ENCODE data around the gene TSEN2.
"Not testable (repeated sequence)": the region's sequence is repeated elsewhere in the genome, so short reads cannot be mapped to it uniquely, and the experiment has no call there.

TSEN2 gene

GRCh38 chr3:12454076-12454815 lies 30.0 kb upstream of the TSEN2 start:
- TF ChIP-seq, protein P1, sequence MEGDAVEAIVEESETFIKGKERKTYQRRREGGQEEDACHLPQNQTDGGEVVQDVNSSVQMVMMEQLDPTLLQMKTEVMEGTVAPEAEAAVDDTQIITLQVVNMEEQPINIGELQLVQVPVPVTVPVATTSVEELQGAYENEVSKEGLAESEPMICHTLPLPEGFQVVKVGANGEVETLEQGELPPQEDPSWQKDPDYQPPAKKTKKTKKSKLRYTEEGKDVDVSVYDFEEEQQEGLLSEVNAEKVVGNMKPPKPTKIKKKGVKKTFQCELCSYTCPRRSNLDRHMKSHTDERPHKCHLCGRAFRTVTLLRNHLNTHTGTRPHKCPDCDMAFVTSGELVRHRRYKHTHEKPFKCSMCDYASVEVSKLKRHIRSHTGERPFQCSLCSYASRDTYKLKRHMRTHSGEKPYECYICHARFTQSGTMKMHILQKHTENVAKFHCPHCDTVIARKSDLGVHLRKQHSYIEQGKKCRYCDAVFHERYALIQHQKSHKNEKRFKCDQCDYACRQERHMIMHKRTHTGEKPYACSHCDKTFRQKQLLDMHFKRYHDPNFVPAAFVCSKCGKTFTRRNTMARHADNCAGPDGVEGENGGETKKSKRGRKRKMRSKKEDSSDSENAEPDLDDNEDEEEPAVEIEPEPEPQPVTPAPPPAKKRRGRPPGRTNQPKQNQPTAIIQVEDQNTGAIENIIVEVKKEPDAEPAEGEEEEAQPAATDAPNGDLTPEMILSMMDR (IDR thresholded peaks at IDR 0.05): no peak
- H3K4me3 ChIP-seq: no peak overlapping the region
- DNase-seq (ENCODE audit: low spot score): no peak
- no peak overlapping the region for H3K27ac ChIP-seq

DNA sequence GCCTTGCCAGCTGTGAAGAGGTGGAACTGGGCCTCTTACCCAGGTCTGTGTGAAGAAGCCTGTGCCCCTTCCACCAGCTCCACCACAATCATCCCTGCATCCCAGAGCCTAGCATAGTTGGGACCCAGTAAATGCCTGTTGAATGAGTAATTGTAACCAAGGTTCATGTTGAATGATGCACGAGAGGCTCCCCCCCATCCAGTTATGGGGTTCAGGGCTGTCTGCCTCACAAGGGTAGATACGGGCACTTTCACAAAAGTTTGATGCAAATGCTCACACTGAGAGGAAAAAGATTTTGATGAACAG lies 29.5 kb upstream of the TSEN2 start:
- Histone ChIP-seq H3K27ac (no peak overlapping the region), H3K4me3 (no peak overlapping the region)
- no peak for DNase-seq (ENCODE audit: low spot score)
- TF ChIP-seq, protein P1 (IDR thresholded peaks at IDR 0.05): no peak

- TF ChIP-seq, protein P1 (IDR thresholded peaks at IDR 0.05): no peak
- Histone ChIP-seq H3K27ac (no peak overlapping the region), H3K4me3 (no peak overlapping the region)
- DNase-seq (ENCODE audit: low spot score): no peak
These were observed 28.5 kb upstream of the TSEN2 start for GRCh38 chr3:12455740-12456139.

DNA sequence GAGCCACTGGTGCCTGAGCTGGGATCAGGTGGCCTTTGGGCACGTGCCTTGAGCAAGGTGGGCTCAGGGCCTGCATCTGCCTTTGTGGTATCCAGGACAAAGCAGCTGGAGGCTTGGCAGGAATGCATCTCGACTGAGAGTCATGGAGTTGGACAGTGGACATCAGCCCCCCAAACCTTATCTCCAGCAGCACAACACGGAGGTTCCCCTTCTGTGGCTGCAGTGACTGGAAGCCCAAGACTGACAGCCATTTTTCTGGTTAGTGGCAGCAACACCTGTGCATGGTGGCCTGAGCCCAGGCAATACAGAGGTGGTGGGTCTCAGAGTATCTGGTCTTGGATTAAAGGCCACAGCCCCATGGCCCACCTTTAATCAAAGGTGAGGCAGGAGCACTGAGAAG lies 27.8 kb upstream of the TSEN2 start:
- DNase-seq (ENCODE audit: low spot score): no peak
- TF ChIP-seq, protein P1 (IDR thresholded peaks at IDR 0.05): no peak
- no peak overlapping the region for H3K4me3 ChIP-seq
- no peak overlapping the region for H3K27ac ChIP-seq

DNA sequence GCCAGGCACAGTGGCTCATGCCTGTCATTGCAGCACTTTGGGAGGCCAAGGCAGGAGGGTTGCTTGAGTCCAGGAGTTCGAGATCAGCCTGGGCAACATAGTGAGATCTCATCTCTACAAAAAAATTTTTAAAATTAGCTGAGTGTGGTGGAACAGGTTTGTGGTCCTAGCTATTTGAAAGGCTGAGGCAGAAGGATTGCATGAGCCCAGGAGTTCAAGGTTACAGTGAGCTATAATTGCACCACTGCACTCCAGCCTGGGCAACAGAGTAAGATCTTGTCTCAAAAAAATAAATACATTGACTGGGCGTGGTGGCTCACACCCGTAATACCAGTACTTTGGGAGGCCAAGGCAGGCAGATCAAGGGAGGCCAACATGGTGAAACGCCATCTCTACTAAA lies 26.9 kb upstream of the TSEN2 start:
- not testable (repeated sequence) for H3K27ac ChIP-seq; H3K4me3 ChIP-seq; DNase-seq (ENCODE audit: low spot score)

- TF ChIP-seq, protein P1 (IDR thresholded peaks at IDR 0.05): no peak
- DNase-seq (ENCODE audit: low spot score): no peak
- no peak overlapping the region for H3K27ac ChIP-seq
These were observed 25.4 kb upstream of the TSEN2 start for GRCh38 chr3:12458901-12459300.

GRCh38 chr3:12460127-12460526 lies 24.2 kb upstream of the TSEN2 start:
- no peak overlapping the region for H3K4me3 ChIP-seq
- no peak overlapping the region for H3K27ac ChIP-seq
- no peak for DNase-seq (ENCODE audit: low spot score)
- TF ChIP-seq, protein P1 (IDR thresholded peaks at IDR 0.05): no peak

More at GRCh38 chr3:12458901-12459300, 25.4 kb upstream of the TSEN2 start:
- H3K4me3 ChIP-seq: no peak overlapping the region

All from coronary artery (tissue), 2 donors.